SK-N-MC (cell line): ENCODE data around the gene BFSP2.

Experiments
- EZH2 ChIP-seq: fragments of 200-600 bp; sonication (generic); IDR thresholded peaks from one replicate; pipeline ENCODE4 v1.6.1; 2017; ENCODE audit warnings: antibody characterized with exemption
- POLR2AphosphoS5 ChIP-seq: IDR thresholded peaks from 2 replicates; pipeline ENCODE4 v1.6.1; 2012; ENCODE audit warnings: mild to moderate bottlenecking, low read depth, low read length, borderline replicate concordance

- TF ChIP-seq POLR2AphosphoS5, result no peak
- no peak for TF ChIP-seq EZH2
Measured at GRCh38 chr3:133371181-133371580, 28.7 kb upstream of the BFSP2 start.
